HepG2 (cell line): Measurements from ENCODE around the gene MYH10.

Experiments used
- ATF1 ChIP-seq: IDR thresholded peaks from 2 replicates; pipeline ENCODE4 v1.6.1; 2016; ENCODE audit warnings: mild to moderate bottlenecking, control low read depth
- CTCF ChIP-seq: sonication (generic); formaldehyde crosslinking; IDR thresholded peaks from 2 replicates; pipeline ENCODE4 v1.5.0; 2020; ENCODE audit warnings: mild to moderate bottlenecking, missing genetic modification reagents, moderate library complexity
- FIP1L1 ChIP-seq: fragments of 200-400 bp; formaldehyde crosslinking; IDR thresholded peaks from 2 replicates; pipeline ENCODE4 v1.6.1; 2018; ENCODE audit warnings: low read depth, mild to moderate bottlenecking, low read length, moderate library complexity, borderline replicate concordance; ENCODE audit not compliant: insufficient read depth
- HNRNPH1 ChIP-seq: fragments of 200-400 bp; formaldehyde crosslinking; optimal IDR thresholded peaks from 2 replicates; pipeline ENCODE3; 2017; ENCODE audit warnings: mild to moderate bottlenecking, low read depth, low read length
- MAX ChIP-seq: IDR thresholded peaks from 2 replicates; pipeline ENCODE4 v1.6.1; 2012; ENCODE audit warnings: inconsistent platforms
- POLR2A ChIP-seq, 2 experiments: IDR thresholded peaks; 2 replicates each; pipeline ENCODE4 v1.6.1; 2011; ENCODE audit warnings: low read depth in 2 of 2, low read length in 2 of 2, mild to moderate bottlenecking in 1 of 2, moderate library complexity in 1 of 2; ENCODE audit not compliant: insufficient read depth in 1 of 2
- RNF2 ChIP-seq: fragments of 450-650 bp; conservative IDR thresholded peaks from 2 replicates; pipeline ENCODE4 v1.6.1; 2016; ENCODE audit warnings: low read depth
- SRF ChIP-seq: IDR thresholded peaks from 2 replicates; pipeline ENCODE4 v1.6.1; 2011; ENCODE audit warnings: mild to moderate bottlenecking, low read depth, low read length, moderate library complexity
- THAP11 ChIP-seq: IDR thresholded peaks from 2 replicates; pipeline ENCODE4 v1.6.1; 2016; ENCODE audit warnings: missing biosample characterization, missing genetic modification reagents
- ZNF264 ChIP-seq: sonication (generic); formaldehyde crosslinking; IDR thresholded peaks from 2 replicates; pipeline ENCODE4 v1.4.0; 2020; ENCODE audit warnings: missing genetic modification reagents
- ZNF652 ChIP-seq: IDR thresholded peaks from 2 replicates; pipeline ENCODE4 v1.6.1; 2016; ENCODE audit warnings: low read depth, borderline replicate concordance
- ZSCAN25 ChIP-seq: sonication (generic); formaldehyde crosslinking; IDR thresholded peaks from 2 replicates; pipeline ENCODE4 v1.8.0; 2022; ENCODE audit warnings: mild to moderate bottlenecking, missing genetic modification reagents
- TF ChIP-seq, protein P1 (sequence below), 2 experiments: sonication (generic) in 1 of 2; formaldehyde crosslinking in 1 of 2; IDR thresholded peaks; 2 replicates each; pipeline versions ENCODE4 v1.5.1 to v1.6.1; 2011 to 2020; ENCODE audit warnings: borderline replicate concordance in 1 of 2, low read depth in 1 of 2, low read length in 1 of 2, mild to moderate bottlenecking in 1 of 2, missing genetic modification reagents in 1 of 2, moderate library complexity in 1 of 2

DNA sequence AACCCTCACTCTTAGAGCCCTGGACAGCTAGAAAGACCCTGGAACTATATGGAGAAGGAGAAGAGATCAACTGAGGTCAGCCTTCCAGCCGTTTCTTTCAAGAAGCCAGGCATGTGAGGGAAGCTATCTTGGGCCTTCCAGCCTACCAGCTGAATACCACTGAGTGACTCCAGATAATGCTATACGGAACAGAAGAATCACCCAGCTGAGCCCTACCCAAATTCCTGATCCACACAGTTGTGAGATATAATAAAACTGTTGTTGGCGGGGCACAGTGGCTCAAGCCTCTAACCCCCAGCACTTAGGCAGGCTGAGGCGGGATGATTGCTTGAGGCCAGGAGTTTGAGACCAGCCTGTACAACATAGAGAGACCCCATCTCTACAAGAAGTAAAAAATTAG is 26.2 kb upstream of the MYH10 start:
- TF ChIP-seq ZSCAN25 (CRISPR knock-in tag) = no peak
- no peak for TF ChIP-seq RNF2
- TF ChIP-seq ZNF264 (CRISPR knock-in tag) = no peak
- no peak for TF ChIP-seq MAX
- no peak for TF ChIP-seq FIP1L1
- no peak for TF ChIP-seq ATF1 (CRISPR knock-in tag)
- TF ChIP-seq, protein P1, sequence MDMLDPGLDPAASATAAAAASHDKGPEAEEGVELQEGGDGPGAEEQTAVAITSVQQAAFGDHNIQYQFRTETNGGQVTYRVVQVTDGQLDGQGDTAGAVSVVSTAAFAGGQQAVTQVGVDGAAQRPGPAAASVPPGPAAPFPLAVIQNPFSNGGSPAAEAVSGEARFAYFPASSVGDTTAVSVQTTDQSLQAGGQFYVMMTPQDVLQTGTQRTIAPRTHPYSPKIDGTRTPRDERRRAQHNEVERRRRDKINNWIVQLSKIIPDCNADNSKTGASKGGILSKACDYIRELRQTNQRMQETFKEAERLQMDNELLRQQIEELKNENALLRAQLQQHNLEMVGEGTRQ (IDR thresholded peaks at IDR 0.05; ENCODE audit: low read depth, low read length) = no peak
- TF ChIP-seq, protein P1 (CRISPR knock-in tag; IDR thresholded peaks at IDR 0.05; ENCODE audit: borderline replicate concordance) = no peak
- no peak for TF ChIP-seq HNRNPH1
- no peak for TF ChIP-seq POLR2A (IDR thresholded peaks at IDR 0.05; ENCODE audit: insufficient read depth in 1 of 2, low read depth in 2 of 2, low read length in 2 of 2)
- no peak for TF ChIP-seq SRF
- TF ChIP-seq ZNF652 (CRISPR knock-in tag) = no peak
- TF ChIP-seq CTCF = no peak
- no peak for TF ChIP-seq THAP11 (CRISPR knock-in tag)
